Ovary (tissue), 9 donors: ENCODE data around the gene LIME1. TPM values are rescaled to one million over a fixed set of nuclear protein-coding genes. Genes with fewer than 3 reads are reported as not detected.

ENCODE experiments used
- DNase-seq, 5 donors: peaks; one replicate each; pipeline ENCODE4 v3.0.0-alpha.2; 2019 to 2020
- H3K27ac ChIP-seq, 2 donors: fragments of 200-600 bp; one replicate each; pipeline versions ENCODE4 v1.5.1 to v1.8.0; 2019 to 2022
- H3K27me3 ChIP-seq: fragments of 200-600 bp; one replicate; pipeline ENCODE4 v1.8.0; 2022
- H3K36me3 ChIP-seq: fragments of 200-600 bp; sonication (generic); one replicate; pipeline ENCODE4 v1.5.1; 2019
- H3K4me1 ChIP-seq: one replicate; pipeline ENCODE4 v1.8.1; 2013; ENCODE audit warnings: mild to moderate bottlenecking, moderate library complexity; ENCODE audit not compliant: insufficient read depth
- H3K4me3 ChIP-seq: fragments of 200-600 bp; sonication (generic); one replicate; pipeline ENCODE4 v1.5.1; 2017
- H3K9me3 ChIP-seq, 2 donors: fragments of 200-600 bp in 1 of 2; sonication (generic) in 1 of 2; one replicate each; pipeline versions ENCODE4 v1.5.1 to v1.8.1; 2013 to 2019; ENCODE audit warnings: mild to moderate bottlenecking in 1 of 2, moderate library complexity in 1 of 2
- EP300 ChIP-seq: sonication (generic); formaldehyde crosslinking; IDR thresholded peaks from one replicate; pipeline ENCODE4 v1.6.1; 2017; ENCODE audit warnings: antibody characterized with exemption
- POLR2A ChIP-seq: fragments of 450-650 bp; IDR thresholded peaks from one replicate; pipeline ENCODE4 v1.6.1; 2017; ENCODE audit warnings: antibody characterized with exemption, mild to moderate bottlenecking, moderate library complexity
- WGBS, 3 donors: extraction: QIAGEN DNeasy Blood & Tissue Kit in 1 of 3; methylation state at CpG; one replicate each; pipeline versions ENCODE4 v1.1.5 to v1.1.7; 2013 to 2017; 5-methylcytosine and 5-hydroxymethylcytosine counted together
- intact Hi-C, 4 donors: fragments of 100-400 bp; cut with DNase I; formaldehyde crosslinking; loops; one replicate each; pipeline versions ENCODE4 v1.11.0 to v1.15.1; 2022 to 2023
- polyA plus RNA-seq, 2 donors: library from polyadenylated mRNA; stranded (reverse); fragments of 200-250 nt in 1 of 2; fragments of 350-450 nt in 1 of 2; fragmentation: Illumina TruSeq in 1 of 2; extraction: RNeasy Lipid Tissue Mini Kit (QIAGEN cat#74804) in 1 of 2; gene quantifications; one replicate each; pipeline ENCODE4 v1.2.3, GENCODE V29; 2013 to 2014
- total RNA-seq, 7 donors: library from RNA; depleted of rRNA in 2 of 7; stranded (reverse); fragments of >200 nt in 2 of 7; fragmentation: NEBNext Ultra II Directional in 3 of 7; extraction: Animal tissue kit (Norgen Biotek cat#: 25700) in 3 of 7; gene quantifications; one replicate each; pipeline versions ENCODE4 v1.1.0 to v1.2.4, GENCODE V29; 2016 to 2023
- TF ChIP-seq, protein P1 (sequence below), 3 donors: fragments of 450-650 bp in 2 of 3; fragments of 200-600 bp in 1 of 3; IDR thresholded peaks; one replicate each; pipeline versions ENCODE4 v1.5.1 to v1.8.0; 2016 to 2022; ENCODE audit warnings: antibody characterized with exemption in 3 of 3, mild to moderate bottlenecking in 1 of 3
- donor health status: DM: no; HTN: no; CAD: no; lungs with moderate emphysema.
- donor health status: DM: no; HTN: no; CAD: no.
- donor health status: Bipolar disorder and iron deficiency.
- donor health status: DM: yes; HTN: yes; CAD: no.
- donor health status: DM: no; HTN: no; CAD: no.
- donor health status: DM: yes; HTN: yes; CAD: no.

The LIME1 gene
- total and polyA plus RNA-seq, 9 donors, result 0.15 to 21.6 (median 13.7) TPM

DNA sequence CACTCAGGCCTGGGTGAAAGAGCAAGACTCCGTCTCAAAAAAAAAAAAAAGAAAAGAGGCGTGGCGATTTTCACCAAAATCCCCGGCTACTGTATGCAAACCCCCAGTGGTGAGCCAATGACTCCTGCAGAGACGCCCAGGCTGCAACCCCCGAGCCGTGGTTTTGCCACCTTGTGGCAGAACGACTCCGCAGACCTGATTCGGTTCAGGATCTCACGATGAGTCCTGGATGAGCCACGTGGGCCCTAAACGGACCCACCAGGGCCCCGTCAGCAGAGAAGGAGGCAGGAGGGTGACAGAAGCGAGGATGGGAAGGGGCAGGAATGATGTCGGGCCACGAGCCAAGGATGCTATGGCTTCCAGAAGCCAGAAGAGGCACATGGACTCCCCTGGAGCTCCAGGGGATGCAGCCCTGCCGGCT is 45.6 kb downstream of the LIME1 start:
- 77 to 78% (median 78%) methylated on average over 17 to 18 of the region's 18 CpGs for WGBS, 3 donors
- intact Hi-C loops, result loop anchor here in 2 of 4 donors (5.0 kb wide), 2 partner anchors 35 to 75 kb away; no protein-coding TSS in a partner anchor
- DNase-seq, result no peak
- Histone ChIP-seq H3K9me3 (no peaks in the 10 kb centered on the region), H3K4me1 (peaks cover 3% of the 10 kb centered on the region), H3K27ac (no peak overlapping the region), H3K36me3 (no peaks in the 10 kb centered on the region), H3K27me3 (no peaks in the 10 kb centered on the region), H3K4me3 (no peak overlapping the region)
- TF ChIP-seq, protein P1, sequence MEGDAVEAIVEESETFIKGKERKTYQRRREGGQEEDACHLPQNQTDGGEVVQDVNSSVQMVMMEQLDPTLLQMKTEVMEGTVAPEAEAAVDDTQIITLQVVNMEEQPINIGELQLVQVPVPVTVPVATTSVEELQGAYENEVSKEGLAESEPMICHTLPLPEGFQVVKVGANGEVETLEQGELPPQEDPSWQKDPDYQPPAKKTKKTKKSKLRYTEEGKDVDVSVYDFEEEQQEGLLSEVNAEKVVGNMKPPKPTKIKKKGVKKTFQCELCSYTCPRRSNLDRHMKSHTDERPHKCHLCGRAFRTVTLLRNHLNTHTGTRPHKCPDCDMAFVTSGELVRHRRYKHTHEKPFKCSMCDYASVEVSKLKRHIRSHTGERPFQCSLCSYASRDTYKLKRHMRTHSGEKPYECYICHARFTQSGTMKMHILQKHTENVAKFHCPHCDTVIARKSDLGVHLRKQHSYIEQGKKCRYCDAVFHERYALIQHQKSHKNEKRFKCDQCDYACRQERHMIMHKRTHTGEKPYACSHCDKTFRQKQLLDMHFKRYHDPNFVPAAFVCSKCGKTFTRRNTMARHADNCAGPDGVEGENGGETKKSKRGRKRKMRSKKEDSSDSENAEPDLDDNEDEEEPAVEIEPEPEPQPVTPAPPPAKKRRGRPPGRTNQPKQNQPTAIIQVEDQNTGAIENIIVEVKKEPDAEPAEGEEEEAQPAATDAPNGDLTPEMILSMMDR (IDR thresholded peaks at IDR 0.05), result no peak
- TF ChIP-seq EP300 (no peak), POLR2A (no peak)

DNA sequence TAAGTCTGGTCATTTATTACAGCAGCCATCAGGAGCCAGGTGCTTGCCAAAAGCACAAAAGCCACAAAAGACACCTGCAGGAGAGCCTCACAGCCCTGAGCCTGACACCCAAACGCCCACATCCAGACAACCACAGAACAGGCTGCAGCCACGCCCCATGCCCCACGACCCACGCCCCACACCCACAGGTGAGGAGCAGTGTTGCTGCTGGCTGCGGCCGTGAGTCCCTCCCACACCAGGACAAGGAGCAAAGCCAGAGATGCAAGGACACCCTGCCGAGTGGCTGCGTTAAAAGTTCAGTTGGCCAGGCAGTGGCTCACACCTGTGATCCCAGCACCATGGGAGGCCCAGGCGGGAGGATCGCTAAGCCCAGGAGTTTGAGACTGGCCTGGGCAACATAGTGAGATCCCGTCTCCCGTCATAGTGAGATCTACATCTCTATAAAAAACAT is 46.1 kb downstream of the LIME1 start:
- no peak for DNase-seq
- Histone ChIP-seq H3K4me3 (no peak overlapping the region), H3K4me1 (peaks cover 6% of the 10 kb centered on the region), H3K27me3 (no peaks in the 10 kb centered on the region), H3K9me3 (no peaks in the 10 kb centered on the region), H3K36me3 (no peaks in the 10 kb centered on the region), H3K27ac (no peak overlapping the region)
- WGBS, 3 donors, result 84 to 85% (median 85%) methylated on average over 12 of the region's 12 CpGs
- no peak for TF ChIP-seq POLR2A
- TF ChIP-seq, protein P1 (IDR thresholded peaks at IDR 0.05), result no peak
- no peak for TF ChIP-seq EP300
- intact Hi-C loops, result loop anchor here in 2 of 4 donors (5.0 kb wide), 2 partner anchors 35 to 75 kb away; no protein-coding TSS in a partner anchor

DNA sequence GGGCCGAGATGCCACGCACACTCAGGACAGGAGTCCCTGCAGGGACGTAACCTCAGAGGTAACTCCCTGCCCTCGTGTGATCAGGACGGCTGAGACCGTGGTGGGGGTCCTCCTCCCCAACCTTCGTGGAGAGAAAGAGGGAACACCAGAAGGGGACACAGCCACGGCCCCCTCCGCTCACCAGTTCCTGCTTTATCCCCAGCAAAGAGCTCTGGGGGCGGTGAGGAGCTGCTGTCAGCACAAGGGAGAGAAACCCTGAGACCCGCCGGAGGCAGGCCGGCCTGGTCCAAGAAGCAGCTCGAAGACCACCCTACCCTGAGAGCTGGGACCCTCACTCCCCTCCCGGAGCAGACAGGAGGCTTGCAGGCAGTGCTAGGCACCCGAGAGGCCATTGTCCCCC is 47.5 kb downstream of the LIME1 start:
- no peak overlapping the region for H3K4me3 ChIP-seq
- TF ChIP-seq EP300, result no peak
- TF ChIP-seq, protein P1 (IDR thresholded peaks at IDR 0.05), result no peak
- no peak for TF ChIP-seq POLR2A
- no peaks in the 10 kb centered on the region for H3K9me3 ChIP-seq
- no peak for DNase-seq
- no peak overlapping the region for H3K27ac ChIP-seq
- intact Hi-C loops, result loop anchor here in 2 of 4 donors (5.0 kb wide), 2 partner anchors 33 to 73 kb away; no protein-coding TSS in a partner anchor
- 80 to 85% (median 85%) methylated on average over 16 of the region's 16 CpGs for WGBS, 3 donors
- no peaks in the 10 kb centered on the region for H3K36me3 ChIP-seq
- H3K27me3 ChIP-seq, result no peaks in the 10 kb centered on the region
- H3K4me1 ChIP-seq, result peaks cover 6% of the 10 kb centered on the region

DNA sequence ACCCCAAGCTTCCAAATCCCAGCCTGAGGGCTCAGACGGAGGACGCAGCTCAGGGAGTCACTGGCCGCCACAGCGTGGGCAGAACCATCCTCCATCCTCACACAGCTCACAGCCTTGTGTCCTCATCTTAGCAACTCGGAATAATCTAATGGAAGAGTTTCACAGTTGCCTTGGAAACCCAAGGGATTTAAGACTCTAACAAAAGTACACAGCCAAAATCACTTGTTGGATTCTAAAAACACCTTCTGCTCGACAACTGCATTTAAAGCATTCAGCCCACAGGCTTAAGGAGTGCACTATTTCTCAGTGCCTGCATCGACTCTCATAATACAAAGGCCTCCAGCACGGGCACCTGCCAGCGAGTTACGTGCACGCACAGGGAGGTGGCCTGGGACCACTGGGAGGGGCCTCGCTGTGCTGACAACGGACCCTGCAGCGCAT is 49.2 kb downstream of the LIME1 start:
- Histone ChIP-seq H3K27ac (peak overlapping the region in 1 of 2 donors; percentile 74), H3K27me3 (no peaks in the 10 kb centered on the region), H3K4me3 (no peak overlapping the region), H3K4me1 (peaks cover 6% of the 10 kb centered on the region), H3K9me3 (no peaks in the 10 kb centered on the region), H3K36me3 (no peaks in the 10 kb centered on the region)
- TF ChIP-seq POLR2A, result no peak
- TF ChIP-seq, protein P1 (IDR thresholded peaks at IDR 0.05), result no peak
- TF ChIP-seq EP300, result no peak
- intact Hi-C loops, result loop anchor here in 1 of 4 donors (5.0 kb wide), 1 partner anchor 77 kb away; the partner anchor contains the start of gene ABHD16B
- no peak for DNase-seq
- 31 to 43% (median 37%) methylated on average over 14 of the region's 14 CpGs for whole genome bisulfite sequencing, 3 donors
